Retina (tissue), 1 donor: ENCODE results near the gene KCNIP1.

Experiments used
- DNase-seq: peaks from one replicate; pipeline ENCODE4 v3.0.0-alpha.2; 2016

Gene KCNIP1

GRCh38 chr5:170483701-170484458 lies 19.9 kb upstream of the KCNIP1 start:
- DNase-seq: no peak

- DNase-seq: no peak
Measured at GRCh38 chr5:170484459-170484831, 19.4 kb upstream of the KCNIP1 start.

- no peak for DNase-seq
Measured at GRCh38 chr5:170484847-170485615, 18.8 kb upstream of the KCNIP1 start.

GRCh38 chr5:170485616-170485911 lies 18.3 kb upstream of the KCNIP1 start:
- DNase-seq: no peak

GRCh38 chr5:170486371-170486770 lies 17.4 kb upstream of the KCNIP1 start:
- no peak for DNase-seq

GRCh38 chr5:170488570-170488969 lies 15.2 kb upstream of the KCNIP1 start:
- DNase-seq: no peak

- DNase-seq: no peak
Measured at GRCh38 chr5:170489199-170489598, 14.6 kb upstream of the KCNIP1 start.

- DNase-seq: no peak
Measured at GRCh38 chr5:170490381-170490780, 13.4 kb upstream of the KCNIP1 start.

GRCh38 chr5:170491479-170491878 lies 12.3 kb upstream of the KCNIP1 start:
- DNase-seq: no peak

GRCh38 chr5:170493028-170493820 lies 10.6 kb upstream of the KCNIP1 start:
- no peak for DNase-seq

GRCh38 chr5:170494041-170494440 lies 9.8 kb upstream of the KCNIP1 start:
- DNase-seq: no peak

GRCh38 chr5:170495825-170496661 lies 7.8 kb upstream of the KCNIP1 start:
- DNase-seq: peak; percentile 76

- no peak for DNase-seq
Measured at GRCh38 chr5:170496662-170497028, 7.2 kb upstream of the KCNIP1 start.

GRCh38 chr5:170497311-170498038 lies 6.3 kb upstream of the KCNIP1 start:
- DNase-seq: peak; percentile 46

GRCh38 chr5:170498811-170499351 lies 4.9 kb upstream of the KCNIP1 start:
- no peak for DNase-seq

GRCh38 chr5:170499621-170500020 lies 4.2 kb upstream of the KCNIP1 start:
- no peak for DNase-seq

- DNase-seq: no peak
Measured at GRCh38 chr5:170501361-170501760, 2.5 kb upstream of the KCNIP1 start.

GRCh38 chr5:170501931-170502330 lies 1.9 kb upstream of the KCNIP1 start:
- DNase-seq: no peak

- DNase-seq: no peak
Measured at GRCh38 chr5:170504616-170505266, 921 bp downstream of the KCNIP1 start.

- DNase-seq: no peak
Measured at GRCh38 chr5:170508036-170508435, 4.2 kb downstream of the KCNIP1 start.

GRCh38 chr5:170508660-170509347 lies 5.0 kb downstream of the KCNIP1 start:
- no peak for DNase-seq
